ES-I3 (cell line): ENCODE results near the gene RHBDL2.
"Not testable (repeated sequence)": the region's sequence is repeated elsewhere in the genome, so short reads cannot be mapped to it uniquely, and the experiment has no call there.

Experiments
- H3K36me3 ChIP-seq: 2 replicates; pipeline ENCODE4 v1.6.1; 2013; ENCODE audit warnings: mild to moderate bottlenecking, low read length, control low read depth, moderate library complexity; ENCODE audit not compliant: insufficient read depth
- H3K4me1 ChIP-seq: 2 replicates; pipeline ENCODE4 v1.6.1; 2013; ENCODE audit warnings: mild to moderate bottlenecking, control low read depth, low read length; ENCODE audit not compliant: insufficient read depth
- H3K9ac ChIP-seq: 2 replicates; pipeline ENCODE4 v1.6.1; 2013; ENCODE audit warnings: low read depth, mild to moderate bottlenecking, low read length, moderate library complexity
- H3K9me3 ChIP-seq: 2 replicates; pipeline ENCODE4 v1.6.1; 2013; ENCODE audit warnings: mild to moderate bottlenecking, low read length, moderate library complexity; ENCODE audit not compliant: control insufficient read depth, insufficient read depth

The RHBDL2 gene

DNA sequence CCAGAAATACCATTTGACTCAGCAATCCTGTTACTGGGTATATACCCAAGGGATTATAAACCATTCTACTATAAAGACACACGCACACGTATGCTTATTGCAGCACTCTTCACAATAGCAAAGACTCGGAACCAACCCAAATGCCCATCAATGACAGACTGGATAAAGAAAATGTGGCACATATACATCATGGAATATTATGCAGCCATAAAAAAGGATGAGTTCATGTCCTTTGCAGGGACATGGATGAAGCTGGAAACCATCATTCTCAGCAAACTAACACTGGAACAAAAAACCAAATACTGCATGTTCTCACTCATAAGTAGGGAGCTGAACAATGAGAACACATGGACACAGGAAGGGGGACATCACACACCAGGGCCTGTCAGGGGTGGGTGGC, 96.5 kb downstream of the RHBDL2 start:
- not testable (repeated sequence) for H3K9ac ChIP-seq, H3K4me1 ChIP-seq, H3K36me3 ChIP-seq, H3K9me3 ChIP-seq

DNA sequence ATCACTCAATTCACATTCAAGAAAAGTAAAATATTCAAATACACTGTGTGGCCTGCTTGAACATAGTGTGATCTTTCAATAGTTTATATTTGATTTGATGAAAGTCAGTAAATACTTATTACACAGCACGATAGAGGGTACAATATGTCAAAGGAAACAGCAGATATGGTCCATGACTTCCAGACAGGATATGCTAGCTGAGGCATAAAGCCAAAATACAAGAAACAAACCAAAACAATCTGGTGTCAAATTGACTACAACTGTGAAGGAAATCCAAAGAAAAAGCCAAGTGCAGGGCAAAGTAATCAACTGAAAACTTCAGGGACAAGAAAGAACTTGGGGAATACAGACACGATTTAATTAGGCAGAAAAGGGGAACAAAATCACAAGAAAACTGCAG, 101.3 kb downstream of the RHBDL2 start:
- H3K36me3 ChIP-seq: no peaks in the 10 kb centered on the region; the same call in 1 of the 2 replicates
- no peaks in the 10 kb centered on the region for H3K9me3 ChIP-seq
- no peak overlapping the region for H3K9ac ChIP-seq
- peaks cover 10% of the 10 kb centered on the region; the same call in 1 of the 2 replicates for H3K4me1 ChIP-seq

DNA sequence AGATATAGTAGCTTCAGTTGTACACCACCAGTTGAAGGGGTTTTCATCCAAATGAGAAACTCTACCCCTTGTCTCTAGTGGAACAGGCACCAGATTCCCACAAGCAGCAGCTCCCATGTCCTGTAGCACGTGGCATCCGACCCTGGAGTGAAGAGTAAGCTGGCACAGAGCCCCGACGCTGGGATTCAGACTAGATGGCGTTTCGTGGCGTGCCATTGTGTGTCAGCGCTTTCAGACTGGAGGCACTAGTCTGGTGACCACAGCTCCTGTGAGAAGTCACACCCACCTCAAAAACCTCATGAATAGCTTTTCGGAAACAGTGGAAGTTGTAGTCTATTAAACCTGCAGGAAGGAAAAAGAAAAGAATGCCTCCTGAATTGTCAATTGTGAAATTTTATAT, 102.3 kb downstream of the RHBDL2 start:
- H3K9me3 ChIP-seq: no peaks in the 10 kb centered on the region
- H3K4me1 ChIP-seq: peaks cover 12% of the 10 kb centered on the region; the same call in 1 of the 2 replicates
- H3K9ac ChIP-seq: no peak overlapping the region
- H3K36me3 ChIP-seq: no peaks in the 10 kb centered on the region; the same call in 1 of the 2 replicates

DNA sequence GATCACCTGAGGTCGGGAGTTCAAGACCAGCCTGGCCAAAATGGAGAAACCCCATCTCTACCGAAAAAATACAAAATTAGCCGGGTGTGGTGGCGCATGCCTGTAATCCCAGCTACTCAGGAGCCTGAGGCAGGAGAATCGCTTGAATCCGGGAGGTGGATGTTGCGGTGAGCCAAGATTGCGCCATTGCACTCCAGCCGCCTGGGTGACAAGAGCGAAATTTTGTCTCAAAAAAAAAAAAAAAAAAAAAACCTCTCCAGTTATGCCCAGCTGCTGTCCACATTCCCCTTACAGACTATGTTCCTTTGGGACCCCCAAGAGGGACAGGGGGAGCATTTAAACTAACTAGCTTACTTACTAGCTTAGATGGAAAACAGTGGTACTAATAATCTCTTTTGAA, 105.3 kb downstream of the RHBDL2 start:
- H3K9ac ChIP-seq, H3K36me3 ChIP-seq, H3K9me3 ChIP-seq: not testable (repeated sequence)
- H3K4me1 ChIP-seq: peaks cover 12% of the 10 kb centered on the region; the same call in 1 of the 2 replicates
